Fibroblast of skin of left biceps (primary cell): Measurements from ENCODE around the gene ADAMTS5.

ENCODE experiments used
- DNase-seq, 2 experiments: peaks; one replicate each; pipeline ENCODE4 v3.0.0-alpha.2; 2013; ENCODE audit warnings: low read depth in 2 of 2

The ADAMTS5 gene

GRCh38 chr21:26948194-26948593, 18.7 kb downstream of the ADAMTS5 start:
- DNase-seq, result no peak

- DNase-seq, result no peak
Measured at GRCh38 chr21:26946744-26947446, 20.0 kb downstream of the ADAMTS5 start.

- no peak for DNase-seq
Measured at GRCh38 chr21:26945916-26946675, 20.8 kb downstream of the ADAMTS5 start.

GRCh38 chr21:26943921-26944320, 23.0 kb downstream of the ADAMTS5 start:
- DNase-seq, result no peak

DNA sequence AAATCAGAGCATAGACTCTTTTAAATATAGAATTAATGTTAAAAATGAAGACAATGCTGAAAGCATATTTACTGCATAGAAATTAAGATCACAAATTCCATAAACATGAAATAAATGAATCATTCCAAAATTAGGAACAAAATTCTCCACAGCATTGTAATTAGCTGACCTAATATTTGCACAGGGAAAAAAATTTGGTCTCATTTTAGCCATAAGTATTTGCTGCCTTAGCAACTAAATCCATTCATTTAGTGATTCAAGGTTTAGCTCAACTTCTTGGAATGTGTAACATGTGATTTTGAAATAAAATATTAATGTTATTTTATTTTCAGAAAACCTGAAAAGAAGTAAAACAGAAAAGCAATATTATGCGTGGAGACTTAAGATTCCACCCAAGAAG, 25.5 kb downstream of the ADAMTS5 start:
- DNase-seq, result no peak

DNA sequence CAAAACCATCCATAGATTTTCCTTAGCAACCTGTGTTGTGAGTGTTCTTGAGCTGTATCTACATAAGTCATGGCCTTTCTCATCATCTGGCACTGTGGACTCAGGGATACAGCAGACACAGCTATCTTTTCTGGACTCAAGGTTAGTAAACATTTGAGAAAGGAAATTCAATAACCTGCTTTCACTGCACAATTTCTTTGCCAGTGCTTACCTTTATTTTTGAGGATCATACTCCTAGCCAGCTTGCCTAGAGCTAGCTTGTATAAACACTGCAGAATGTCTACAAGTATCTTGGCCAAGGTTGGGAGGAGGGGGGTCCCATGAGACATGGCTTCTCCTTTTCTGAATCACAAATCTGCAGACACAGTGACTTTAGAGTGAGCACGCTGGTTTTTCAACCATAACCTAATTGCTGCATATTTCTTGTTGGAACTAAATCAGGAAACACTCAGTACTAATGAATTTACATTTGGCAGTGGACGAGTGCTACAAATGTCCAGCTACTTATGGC, 27.2 kb downstream of the ADAMTS5 start:
- peak; percentile 57 to 67 for DNase-seq

DNA sequence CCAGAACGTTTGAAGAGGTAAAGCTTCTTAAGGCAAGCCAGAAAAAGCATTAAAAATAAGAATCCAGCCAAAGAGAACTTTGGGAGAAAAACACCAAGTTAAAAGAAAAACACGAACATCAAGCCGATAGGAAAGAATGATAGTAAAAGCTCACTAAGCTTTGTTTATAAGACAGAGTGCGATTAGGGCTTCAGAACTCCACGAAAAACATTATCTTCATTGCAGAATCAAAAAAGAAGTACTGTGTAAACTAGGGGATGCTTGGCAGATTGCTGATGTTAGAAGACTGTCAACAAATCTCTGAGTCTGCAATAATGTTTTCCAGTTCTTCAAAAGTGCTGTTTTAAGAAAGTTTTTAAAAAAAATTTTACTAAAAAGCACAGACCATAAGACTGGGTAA, 30.2 kb downstream of the ADAMTS5 start:
- no peak for DNase-seq

DNA sequence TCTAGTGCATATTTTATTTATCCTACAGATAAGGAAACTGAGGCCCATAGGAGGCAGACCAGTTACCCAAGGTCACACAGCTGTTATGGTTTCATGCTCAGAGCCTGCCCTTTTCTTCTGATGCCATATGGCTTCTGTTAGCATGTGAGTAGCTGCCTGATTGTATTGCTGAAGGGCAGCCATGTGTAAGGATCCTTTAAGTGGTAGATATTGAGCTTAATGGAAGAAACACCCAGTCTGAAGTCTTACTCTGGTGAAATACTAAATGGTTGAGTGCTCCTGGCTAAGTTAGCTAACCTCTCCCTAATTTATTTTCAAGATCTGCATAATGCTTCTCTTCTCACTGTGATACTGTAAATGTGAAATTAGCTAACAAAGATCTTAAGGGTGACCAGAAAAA, 30.9 kb downstream of the ADAMTS5 start:
- DNase-seq, result no peak

- DNase-seq, result no peak
Measured at GRCh38 chr21:26934383-26934782, 32.5 kb downstream of the ADAMTS5 start.

DNA sequence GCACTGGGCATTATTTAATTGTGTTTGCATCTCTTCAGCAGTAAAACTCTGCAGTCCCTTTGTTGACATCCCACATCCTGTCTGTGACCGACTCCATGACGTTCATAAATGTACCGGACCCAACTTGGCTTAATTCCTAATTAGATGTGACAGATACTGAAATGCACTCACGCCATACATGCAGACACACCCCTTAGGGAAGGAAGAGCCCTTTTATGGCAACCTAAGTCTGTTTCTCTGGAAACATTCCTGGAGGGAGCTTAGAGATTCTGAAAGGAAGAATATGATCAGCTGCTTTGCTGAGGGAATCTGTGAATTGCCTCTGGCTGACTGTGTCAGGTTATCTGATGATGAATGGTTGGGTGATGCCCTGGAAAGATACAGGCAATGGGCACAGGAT, 33.4 kb downstream of the ADAMTS5 start:
- DNase-seq, result no peak

DNA sequence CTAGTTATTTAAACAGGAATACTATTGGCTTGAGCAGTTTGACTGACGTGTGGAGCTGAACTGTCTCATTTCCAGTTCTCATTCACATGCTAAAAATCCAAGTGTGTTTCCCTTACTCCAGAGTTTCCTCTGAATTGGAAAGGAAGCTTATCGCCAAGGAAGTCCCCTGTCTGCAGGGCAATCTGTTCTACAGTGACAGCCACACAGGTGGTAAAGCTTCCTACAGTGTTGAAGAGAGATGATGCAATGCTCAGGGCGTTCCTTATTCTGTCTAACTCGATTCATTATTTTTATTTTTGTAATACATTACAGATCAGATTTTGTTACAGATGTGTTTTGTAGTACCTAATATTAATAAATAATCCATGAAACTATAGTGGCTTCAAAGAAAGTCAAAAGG, 41.3 kb downstream of the ADAMTS5 start:
- DNase-seq, result no peak

- DNase-seq, result no peak
Measured at GRCh38 chr21:26925122-26925521, 41.8 kb downstream of the ADAMTS5 start.

DNA sequence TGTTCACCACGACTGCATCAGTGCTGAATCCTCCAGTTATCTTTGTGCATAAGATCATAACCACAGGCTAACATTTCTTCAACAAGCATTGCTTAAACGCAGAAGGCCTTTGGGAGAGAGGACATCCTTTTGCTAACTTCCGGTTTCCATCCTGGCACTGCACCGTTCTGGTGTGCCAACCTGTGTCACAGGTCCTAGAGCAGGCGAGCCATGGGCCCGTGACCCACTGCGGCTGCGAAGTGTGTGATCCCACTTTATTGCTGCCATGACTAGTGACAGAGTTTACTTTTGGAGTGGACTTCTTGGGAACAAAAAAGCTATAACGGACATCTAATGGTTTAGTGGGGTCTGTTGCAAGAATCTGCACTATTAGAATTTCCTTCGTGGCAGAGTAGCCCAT, 42.9 kb downstream of the ADAMTS5 start:
- DNase-seq, result no peak

DNA sequence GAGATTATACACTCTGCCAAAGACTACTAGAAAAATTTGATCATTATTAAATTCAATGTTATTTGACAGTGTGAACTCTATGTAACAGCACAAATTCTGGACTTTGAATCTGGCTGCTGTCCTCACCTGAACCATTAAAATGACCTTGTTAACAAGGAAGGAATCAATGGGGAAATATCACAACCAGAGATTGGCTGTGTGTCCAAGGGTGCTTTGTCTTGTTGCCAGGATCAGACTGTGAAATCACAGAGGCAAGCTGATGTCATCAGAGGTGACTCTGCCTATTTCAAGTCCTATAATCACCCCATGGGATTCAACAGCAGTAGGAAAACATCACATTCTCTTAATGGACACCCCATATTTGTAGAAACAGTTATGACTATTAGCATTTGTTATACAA, 46.8 kb downstream of the ADAMTS5 start:
- DNase-seq, result no peak

DNA sequence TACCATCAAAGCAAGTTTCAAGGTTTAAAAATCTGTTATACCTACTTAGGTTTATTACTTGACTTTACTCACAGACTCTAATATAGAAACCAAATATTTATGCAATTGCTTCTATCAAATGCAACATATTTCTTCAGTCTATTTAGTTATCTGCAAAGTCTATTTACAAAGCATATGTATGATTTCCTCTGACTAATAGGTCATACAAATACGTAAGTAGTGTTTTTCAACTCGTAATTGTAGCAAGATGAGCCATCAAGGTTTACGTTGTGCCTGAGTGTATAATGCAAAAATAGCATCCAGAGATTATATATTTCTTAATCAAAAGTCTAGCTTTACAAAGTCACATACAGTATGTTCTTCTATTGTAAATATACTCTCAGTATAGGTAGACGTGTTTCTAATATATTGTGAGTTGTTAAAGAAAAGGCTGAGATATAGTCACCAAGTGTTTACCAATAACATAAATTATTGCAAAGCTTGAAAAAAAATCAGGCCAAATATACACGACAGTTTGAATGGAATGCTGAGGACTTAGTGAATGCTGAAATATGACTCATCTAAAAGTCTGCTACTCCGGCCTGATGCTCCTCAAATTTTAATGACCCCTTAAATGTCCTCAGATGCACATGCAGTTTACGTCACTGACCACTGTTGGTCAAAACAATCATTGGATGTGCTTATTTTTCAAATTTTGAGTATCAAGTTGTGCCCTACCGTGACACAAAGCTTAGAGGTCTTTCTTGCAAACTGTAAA, 48.4 kb downstream of the ADAMTS5 start:
- DNase-seq, result no peak

- no peak for DNase-seq
Measured at GRCh38 chr21:26916799-26917198, 50.1 kb downstream of the ADAMTS5 start.

DNA sequence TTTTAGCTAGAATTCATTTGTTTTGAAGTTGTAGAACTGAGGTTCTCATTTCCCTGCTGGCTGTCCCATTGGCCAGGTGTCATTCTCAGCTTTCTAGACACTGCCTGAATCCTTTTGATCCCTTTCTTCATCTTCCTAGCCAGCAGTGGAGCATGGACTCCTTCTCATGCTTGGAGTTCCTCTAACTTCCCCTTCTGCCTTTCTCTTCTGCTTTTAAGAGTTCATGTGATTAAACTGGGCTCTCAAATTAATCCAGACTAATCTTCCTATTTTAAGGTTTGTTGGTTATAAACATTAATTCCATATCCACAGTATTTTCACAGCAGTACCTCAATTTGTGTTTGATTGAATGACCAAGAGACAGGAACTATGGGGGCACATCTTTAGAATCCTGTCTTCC, 52.3 kb downstream of the ADAMTS5 start:
- no peak for DNase-seq

DNA sequence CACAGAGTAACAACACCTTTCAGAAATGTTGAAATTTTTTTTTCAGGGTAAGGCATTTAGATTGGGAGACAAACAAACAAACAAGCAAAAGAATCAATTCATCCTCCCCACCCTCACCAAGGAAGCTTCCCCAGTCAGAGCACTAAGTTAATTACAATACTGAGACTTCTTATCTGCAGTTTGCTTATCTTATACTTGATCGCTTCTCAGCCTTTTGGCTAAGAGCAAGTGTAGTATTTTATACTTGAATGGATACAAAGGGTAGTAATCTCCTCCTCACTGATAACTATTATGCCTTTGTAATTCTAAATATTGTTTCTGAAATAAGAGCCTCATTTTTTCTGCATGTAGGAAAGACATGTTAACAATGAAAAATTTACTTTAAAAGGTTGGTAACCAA, 54.4 kb downstream of the ADAMTS5 start:
- DNase-seq, result no peak

- DNase-seq, result peak; percentile 25 to 31
Measured at GRCh38 chr21:26909972-26910371, 56.9 kb downstream of the ADAMTS5 start.

GRCh38 chr21:26900980-26901379, 65.9 kb downstream of the ADAMTS5 start:
- DNase-seq, result no peak

GRCh38 chr21:26892151-26892550, 74.7 kb downstream of the ADAMTS5 start:
- no peak for DNase-seq

- no peak for DNase-seq
Measured at GRCh38 chr21:26888931-26889330, 78.0 kb downstream of the ADAMTS5 start.

GRCh38 chr21:26888256-26888655, 78.6 kb downstream of the ADAMTS5 start:
- DNase-seq, result no peak
